Hepatocyte (in vitro differentiated cells): ENCODE data around the gene MS4A15.

ENCODE experiments used
- EZH2 ChIP-seq: fragments of 200-600 bp; sonication (generic); IDR thresholded peaks from 2 replicates; pipeline ENCODE4 v1.6.1; 2016; ENCODE audit warnings: antibody characterized with exemption, mild to moderate bottlenecking, borderline replicate concordance
- TF ChIP-seq, protein P1 (sequence below): fragments of 200-600 bp; sonication (generic); IDR thresholded peaks from 2 replicates; pipeline ENCODE4 v1.5.1; 2016; ENCODE audit warnings: antibody characterized with exemption, mild to moderate bottlenecking; ENCODE audit not compliant: poor library complexity

DNA sequence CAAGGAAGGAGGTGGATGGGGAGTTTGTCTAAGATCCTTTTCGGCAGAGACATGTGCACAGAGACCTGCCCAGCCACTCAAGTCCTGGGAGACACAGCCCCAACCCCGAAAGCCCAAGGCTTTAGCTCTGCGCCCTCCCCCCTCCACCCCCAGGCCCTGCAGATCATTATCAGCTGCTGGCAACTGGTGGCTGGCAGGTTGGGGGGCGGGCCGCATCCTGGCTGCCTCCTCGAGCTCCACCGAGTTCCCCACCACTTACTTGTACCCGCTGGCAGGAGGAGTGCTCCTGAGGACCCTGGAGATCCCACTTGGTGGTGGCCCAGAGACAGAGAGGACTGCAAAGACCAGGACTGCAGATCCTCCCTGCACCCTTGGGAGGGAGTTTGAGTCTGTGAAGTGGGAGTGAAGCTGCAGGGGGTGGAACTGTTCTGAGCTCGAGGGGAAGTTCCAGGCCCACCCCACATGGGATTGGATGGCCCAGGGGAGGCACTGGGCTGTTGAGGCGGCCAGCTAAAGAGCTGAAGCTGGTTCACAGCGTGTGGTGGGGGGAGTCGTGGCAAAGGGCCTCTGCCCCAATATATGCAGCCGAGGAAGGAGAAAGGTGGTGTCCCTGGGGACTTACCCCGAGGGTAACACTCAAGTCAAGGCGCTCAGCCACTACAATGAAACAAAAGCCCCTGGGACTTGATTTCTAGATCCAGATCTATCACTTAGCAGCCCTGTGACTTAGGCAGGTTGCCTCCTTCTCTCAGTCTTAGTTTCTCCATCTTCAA lies 65.3 kb downstream of the MS4A15 start:
- TF ChIP-seq EZH2 = no peak
- TF ChIP-seq, protein P1, sequence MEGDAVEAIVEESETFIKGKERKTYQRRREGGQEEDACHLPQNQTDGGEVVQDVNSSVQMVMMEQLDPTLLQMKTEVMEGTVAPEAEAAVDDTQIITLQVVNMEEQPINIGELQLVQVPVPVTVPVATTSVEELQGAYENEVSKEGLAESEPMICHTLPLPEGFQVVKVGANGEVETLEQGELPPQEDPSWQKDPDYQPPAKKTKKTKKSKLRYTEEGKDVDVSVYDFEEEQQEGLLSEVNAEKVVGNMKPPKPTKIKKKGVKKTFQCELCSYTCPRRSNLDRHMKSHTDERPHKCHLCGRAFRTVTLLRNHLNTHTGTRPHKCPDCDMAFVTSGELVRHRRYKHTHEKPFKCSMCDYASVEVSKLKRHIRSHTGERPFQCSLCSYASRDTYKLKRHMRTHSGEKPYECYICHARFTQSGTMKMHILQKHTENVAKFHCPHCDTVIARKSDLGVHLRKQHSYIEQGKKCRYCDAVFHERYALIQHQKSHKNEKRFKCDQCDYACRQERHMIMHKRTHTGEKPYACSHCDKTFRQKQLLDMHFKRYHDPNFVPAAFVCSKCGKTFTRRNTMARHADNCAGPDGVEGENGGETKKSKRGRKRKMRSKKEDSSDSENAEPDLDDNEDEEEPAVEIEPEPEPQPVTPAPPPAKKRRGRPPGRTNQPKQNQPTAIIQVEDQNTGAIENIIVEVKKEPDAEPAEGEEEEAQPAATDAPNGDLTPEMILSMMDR = no peak
